Peyer's patch (tissue), 4 donors: ENCODE measurements around the gene FGD1.
A peak's percentile ranks its signal among the peaks of the same experiment; 100 is the strongest.

ENCODE experiments used
- CTCF ChIP-seq, 6 experiments: fragments of 450-650 bp in 4 of 6; fragments of 200-600 bp in 2 of 6; sonication (generic) in 1 of 6; IDR thresholded peaks; one replicate each; pipeline ENCODE4 v1.5.1; 2017 to 2019; ENCODE audit warnings: antibody characterized with exemption in 6 of 6, mild to moderate bottlenecking in 3 of 6, moderate library complexity in 1 of 6
- POLR2A ChIP-seq, 2 donors: fragments of 450-650 bp; IDR thresholded peaks; one replicate each; pipeline ENCODE4 v1.5.1; 2017; ENCODE audit warnings: antibody characterized with exemption in 2 of 2, mild to moderate bottlenecking in 2 of 2, moderate library complexity in 2 of 2

GRCh38 chrX:54529552-54530356 is 33.7 kb upstream of the FGD1 start, which contains the start of gene GNL3L:
- TF ChIP-seq CTCF (IDR thresholded peaks at IDR 0.05) (no peak), POLR2A (IDR thresholded peaks at IDR 0.05) (peak in 1 of 2 donors; percentile 30)
